Lower leg skin (tissue), 3 donors: ENCODE measurements around the gene TAPBP.

Experiments used
- CTCF ChIP-seq, 3 donors: fragments of 450-650 bp; IDR thresholded peaks; one replicate each; pipeline ENCODE4 v1.5.1; 2016; ENCODE audit warnings: antibody characterized with exemption in 3 of 3, mild to moderate bottlenecking in 3 of 3, moderate library complexity in 2 of 3
- POLR2A ChIP-seq, 2 donors: fragments of 450-650 bp; IDR thresholded peaks; one replicate each; pipeline ENCODE4 v1.6.1; 2016 to 2017; ENCODE audit warnings: antibody characterized with exemption in 2 of 2, mild to moderate bottlenecking in 1 of 2, moderate library complexity in 1 of 2

DNA sequence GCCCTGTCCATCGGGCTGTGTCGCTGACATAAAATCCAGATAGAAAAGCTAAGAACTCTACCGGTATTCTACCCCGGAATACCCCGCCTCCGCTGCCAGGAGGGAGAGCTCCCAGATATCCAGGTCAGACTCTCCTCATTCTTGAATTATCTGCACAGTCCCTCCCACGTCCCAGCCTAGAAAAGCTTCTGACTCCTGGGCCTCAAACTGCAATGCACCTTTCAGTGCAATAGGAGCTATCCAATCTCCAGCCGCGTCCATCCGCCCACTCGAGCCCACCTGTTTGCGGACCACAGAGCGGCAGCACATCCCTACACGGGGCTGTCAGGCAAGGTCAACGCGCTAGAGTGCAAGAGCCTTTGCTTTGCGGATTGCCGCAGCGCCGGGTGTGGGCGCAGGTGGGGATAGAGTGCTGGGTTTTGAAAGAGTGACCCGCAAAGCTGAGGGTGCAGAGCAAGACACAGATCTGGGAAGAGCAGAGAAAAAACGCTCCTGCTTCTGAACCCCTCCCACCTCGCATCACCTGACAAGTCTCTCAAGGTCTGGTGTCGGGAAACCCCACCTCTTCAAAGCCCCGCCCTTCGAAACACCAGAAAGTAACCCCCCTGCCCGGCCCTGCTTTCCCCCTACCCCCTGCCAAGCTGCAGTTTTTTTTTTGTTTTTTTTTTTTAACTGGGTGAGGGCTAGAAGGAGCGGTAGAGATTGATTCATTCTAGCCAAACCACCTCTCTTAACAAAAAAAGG lies 1.3 kb downstream of the TAPBP start:
- no peak for TF ChIP-seq POLR2A (IDR thresholded peaks at IDR 0.05)
- TF ChIP-seq CTCF (IDR thresholded peaks at IDR 0.05), result no peak
